ENCODE data around the gene TCOF1.

- TF ChIP-seq CTCF (conservative IDR thresholded peaks at IDR 0.05; ENCODE audit: low read depth, low read length) (no peak), EZH2 (IDR thresholded peaks at IDR 0.05; ENCODE audit: borderline replicate concordance, low read depth, low read length, poor library complexity, severe bottlenecking) (no peak)
These were observed 39.8 kb downstream of the TCOF1 start for GRCh38 chr5:150397146-150397781.
